Cardiac fibroblast (primary cell): ENCODE data around the gene COL27A1.

Experiments
- DNase-seq, 2 donors: peaks; one replicate each; pipeline versions ENCODE4 v3.0.0 to v3.0.0-alpha.2; 2010; ENCODE audit warnings: low read depth in 2 of 2
- H3K4me3 ChIP-seq, 2 donors: replicated peaks in 1 of 2; 1 replicate in 1 of 2; 2 replicates in 1 of 2; pipeline ENCODE4 v1.5.1; 2011; ENCODE audit warnings: low read depth in 2 of 2, low read length in 2 of 2, mild to moderate bottlenecking in 2 of 2, moderate library complexity in 1 of 2
- TF ChIP-seq, protein P1 (sequence below): IDR thresholded peaks from one replicate; pipeline ENCODE4 v1.5.1; 2011; ENCODE audit warnings: low read depth, mild to moderate bottlenecking, low read length, inconsistent platforms

The COL27A1 gene

DNA sequence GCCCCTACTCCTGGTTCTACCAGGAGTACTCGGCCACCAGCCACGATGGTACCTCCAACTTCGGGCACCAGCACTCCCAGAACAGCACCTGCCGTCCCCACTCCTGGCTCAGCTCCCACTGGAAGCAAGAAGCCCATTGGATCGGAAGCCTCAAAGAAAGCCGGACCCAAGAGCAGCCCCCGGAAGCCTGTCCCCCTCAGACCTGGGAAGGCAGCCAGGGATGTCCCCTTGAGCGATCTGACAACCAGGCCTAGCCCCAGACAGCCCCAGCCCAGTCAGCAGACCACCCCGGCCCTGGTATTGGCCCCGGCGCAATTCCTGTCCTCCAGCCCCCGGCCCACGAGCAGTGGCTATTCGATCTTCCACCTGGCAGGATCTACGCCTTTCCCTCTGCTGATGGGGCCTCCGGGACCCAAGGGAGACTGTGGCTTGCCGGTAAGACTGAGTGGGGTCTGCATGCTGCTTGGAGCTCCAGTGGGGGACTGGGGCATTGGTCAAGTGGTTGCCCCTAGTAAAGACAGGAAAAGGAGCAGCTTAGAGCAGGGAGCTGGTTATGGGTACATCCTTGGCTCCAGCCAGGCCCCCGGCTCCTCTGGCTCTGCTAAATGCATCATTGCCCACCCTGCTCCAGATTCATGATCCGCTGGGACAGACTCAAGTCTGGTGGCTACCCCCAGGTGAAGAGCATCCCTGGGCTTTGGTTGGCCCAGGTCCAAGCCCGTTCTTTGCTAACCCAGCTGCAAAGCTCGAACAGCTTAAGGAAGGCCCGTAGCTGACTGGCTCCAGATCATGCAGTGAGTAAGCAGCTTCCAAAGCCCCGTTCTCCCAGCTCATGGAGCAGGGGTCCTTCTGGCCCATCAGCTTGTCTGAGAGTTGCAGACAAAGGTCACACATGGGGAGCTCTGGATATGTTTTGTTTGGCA lies 14.0 kb downstream of the COL27A1 start:
- no peak overlapping the region for H3K4me3 ChIP-seq
- TF ChIP-seq, protein P1, sequence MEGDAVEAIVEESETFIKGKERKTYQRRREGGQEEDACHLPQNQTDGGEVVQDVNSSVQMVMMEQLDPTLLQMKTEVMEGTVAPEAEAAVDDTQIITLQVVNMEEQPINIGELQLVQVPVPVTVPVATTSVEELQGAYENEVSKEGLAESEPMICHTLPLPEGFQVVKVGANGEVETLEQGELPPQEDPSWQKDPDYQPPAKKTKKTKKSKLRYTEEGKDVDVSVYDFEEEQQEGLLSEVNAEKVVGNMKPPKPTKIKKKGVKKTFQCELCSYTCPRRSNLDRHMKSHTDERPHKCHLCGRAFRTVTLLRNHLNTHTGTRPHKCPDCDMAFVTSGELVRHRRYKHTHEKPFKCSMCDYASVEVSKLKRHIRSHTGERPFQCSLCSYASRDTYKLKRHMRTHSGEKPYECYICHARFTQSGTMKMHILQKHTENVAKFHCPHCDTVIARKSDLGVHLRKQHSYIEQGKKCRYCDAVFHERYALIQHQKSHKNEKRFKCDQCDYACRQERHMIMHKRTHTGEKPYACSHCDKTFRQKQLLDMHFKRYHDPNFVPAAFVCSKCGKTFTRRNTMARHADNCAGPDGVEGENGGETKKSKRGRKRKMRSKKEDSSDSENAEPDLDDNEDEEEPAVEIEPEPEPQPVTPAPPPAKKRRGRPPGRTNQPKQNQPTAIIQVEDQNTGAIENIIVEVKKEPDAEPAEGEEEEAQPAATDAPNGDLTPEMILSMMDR: no peak
- peak; percentile 54 to 55 for DNase-seq

DNA sequence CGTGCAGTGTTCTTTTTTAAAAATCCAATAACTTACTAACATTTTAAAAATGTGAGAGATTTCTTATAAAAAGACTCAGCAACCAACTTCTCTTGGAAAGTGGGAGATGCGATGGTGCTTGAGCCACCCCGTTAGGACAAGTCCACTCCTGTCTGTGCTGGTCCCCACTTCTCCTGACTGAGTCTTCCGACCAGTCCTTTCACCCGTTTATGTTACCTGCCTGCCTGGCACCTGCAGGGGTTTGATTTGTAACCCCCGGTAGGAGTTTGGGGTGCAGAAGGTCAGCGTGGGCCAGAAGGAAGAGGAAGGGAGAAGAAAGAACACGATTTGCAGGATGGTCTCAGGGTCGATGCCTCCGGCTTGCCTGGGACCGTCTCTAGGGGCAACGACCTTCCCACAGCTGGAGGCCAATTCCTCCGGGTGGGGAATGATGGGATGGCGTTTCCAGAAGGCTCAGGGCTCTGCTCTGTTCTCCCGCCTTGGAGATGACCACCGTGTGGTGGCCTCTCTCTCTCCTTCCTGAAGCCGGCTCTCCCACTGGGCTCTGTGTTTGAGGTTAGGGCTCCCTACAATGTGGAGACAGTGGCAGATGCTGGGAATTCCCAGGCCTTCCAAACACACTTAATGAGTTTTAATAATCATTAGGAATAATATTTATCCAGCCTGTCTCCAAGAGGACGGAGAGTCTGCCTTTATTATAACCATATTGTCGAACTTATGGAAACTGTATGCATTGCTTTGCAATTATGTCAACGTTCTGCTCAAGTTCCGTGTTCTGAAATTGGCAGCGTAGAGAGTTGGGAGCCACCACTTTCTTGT lies 14.8 kb downstream of the COL27A1 start:
- H3K4me3 ChIP-seq: no peak overlapping the region
- DNase-seq: no peak
- TF ChIP-seq, protein P1: no peak

DNA sequence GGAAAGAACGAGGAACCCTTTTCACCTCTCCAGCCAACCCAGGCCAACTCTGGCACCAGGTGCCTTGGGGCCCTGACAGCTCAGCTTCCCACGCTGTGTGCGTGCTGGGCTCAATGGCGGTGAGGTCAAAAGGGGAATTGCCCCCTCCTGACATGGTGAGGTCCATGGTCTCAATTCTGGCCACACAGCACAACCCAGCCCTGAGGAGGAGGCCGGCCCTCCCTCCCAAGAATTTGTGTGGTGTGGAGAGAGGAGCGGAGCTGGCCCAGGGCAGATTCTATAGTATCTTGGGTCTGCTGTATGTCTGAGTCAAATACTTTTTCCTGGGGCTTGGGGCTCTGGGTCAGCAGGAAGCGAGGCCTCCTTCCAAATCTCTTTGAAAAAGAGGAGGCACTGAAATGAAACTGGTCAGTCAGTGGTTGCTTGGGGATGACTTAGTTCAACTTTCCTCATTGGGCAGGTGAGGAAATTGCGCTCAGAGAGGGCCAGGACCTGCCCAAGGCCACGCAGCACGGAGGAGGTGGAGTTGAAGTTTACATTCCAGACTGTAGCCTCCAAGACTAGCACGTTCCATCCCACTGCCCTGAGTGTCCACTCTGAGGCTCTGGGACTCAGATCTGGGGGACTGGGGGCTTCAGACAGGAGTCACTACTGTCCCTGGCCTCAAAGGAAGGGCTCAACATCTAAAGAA lies 15.6 kb downstream of the COL27A1 start:
- TF ChIP-seq, protein P1: no peak
- H3K4me3 ChIP-seq: no peak overlapping the region
- DNase-seq: no peak

DNA sequence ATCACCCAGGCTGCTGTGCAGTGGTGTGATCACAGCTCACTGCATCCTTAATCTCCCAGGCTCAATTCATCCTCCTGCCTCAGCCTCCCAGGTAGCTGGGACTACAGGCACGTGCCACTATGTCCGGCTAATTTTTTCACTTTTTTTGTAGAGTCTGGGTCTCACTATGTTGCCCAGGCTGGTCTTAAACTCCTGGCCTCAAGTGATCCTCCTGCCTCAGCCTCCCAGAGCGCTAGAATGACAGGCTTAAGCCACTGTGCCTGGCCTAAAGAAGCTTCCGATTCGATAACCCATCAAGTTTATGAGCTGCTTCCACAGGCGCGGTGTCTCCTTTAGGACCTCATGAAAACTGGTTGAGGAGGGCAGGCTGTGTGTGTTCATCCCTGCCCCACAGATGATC lies 16.2 kb downstream of the COL27A1 start:
- TF ChIP-seq, protein P1: no peak
- DNase-seq: no peak
- no peak overlapping the region for H3K4me3 ChIP-seq

DNA sequence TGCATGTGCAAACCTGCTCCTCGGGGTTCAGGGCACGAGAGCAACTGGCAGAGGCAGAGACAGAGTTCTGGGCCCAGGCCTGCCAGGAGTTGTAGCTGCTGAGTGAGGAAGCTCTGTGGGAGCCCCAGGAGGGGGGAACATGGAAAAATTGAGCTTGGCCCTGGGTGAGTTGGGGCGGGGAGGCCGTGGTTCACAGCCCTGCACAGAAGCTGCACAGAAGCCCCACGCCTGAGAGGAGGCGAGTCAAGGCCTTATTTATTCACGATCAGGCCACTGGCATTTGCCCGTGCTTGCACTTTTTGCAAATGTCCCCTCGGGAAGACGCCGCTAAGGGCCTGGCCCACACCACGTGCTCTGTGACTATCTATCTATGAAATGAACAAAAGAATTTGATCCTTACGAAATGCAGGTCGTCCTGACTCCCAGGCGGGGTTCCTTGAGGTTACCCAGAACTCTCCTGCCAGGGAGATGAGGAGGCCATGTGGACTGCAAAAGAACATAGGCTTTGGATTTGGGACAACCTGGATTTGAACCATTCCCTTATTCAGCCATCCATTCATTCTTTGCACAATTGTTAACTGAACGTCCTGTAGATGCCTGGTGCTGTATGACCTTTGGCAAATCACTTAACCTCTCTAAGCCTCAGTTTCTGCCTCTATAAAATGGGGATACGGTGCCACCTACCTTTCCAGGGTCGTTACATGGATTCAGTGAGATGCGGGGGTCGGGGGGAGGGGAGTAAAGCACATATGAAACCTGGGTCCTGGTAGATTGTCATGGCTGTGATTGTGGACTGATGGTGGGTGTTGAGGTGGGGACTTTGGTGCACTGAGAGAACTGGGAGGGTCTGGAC lies 17.9 kb downstream of the COL27A1 start:
- TF ChIP-seq, protein P1: no peak
- no peak overlapping the region for H3K4me3 ChIP-seq
- DNase-seq: peak in 1 of 2 donors; percentile 40

DNA sequence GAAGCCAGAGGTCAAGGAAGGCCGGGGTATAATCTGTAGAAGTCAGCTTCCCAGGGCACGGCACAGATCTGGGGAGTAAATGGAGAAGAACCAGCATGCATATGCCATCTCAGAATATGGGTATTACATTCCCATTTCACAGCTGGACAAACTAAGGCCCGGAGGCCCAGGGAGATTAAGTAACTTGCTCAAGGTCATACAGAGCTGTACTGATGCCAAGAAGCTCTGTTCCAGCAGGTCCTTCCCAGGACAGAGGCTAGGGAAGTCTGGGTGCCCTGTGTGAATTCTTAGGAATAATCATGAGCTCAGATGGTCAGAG lies 19.2 kb downstream of the COL27A1 start:
- TF ChIP-seq, protein P1: no peak
- H3K4me3 ChIP-seq: no peak overlapping the region
- DNase-seq: no peak
